Nephron (organoid): ENCODE measurements around the gene TTC6.

Experiments used
- H3K27ac Mint-ChIP-seq, 3 experiments: 2 replicates each; pipeline ENCODE4 v1.8.0; 2020; ENCODE audit warnings: mixed read lengths in 3 of 3, mild to moderate bottlenecking in 2 of 3, moderate library complexity in 1 of 3
- H3K27me3 Mint-ChIP-seq: 2 replicates; pipeline ENCODE4 v1.8.0; 2021; ENCODE audit warnings: low read depth, mild to moderate bottlenecking, moderate library complexity, mixed read lengths
- H3K36me3 Mint-ChIP-seq: 2 replicates; pipeline ENCODE4 v1.8.0; 2020; ENCODE audit warnings: low read depth, mixed read lengths
- H3K4me1 Mint-ChIP-seq: 2 replicates; pipeline ENCODE4 v1.8.0; 2020; ENCODE audit warnings: mixed read lengths
- H3K4me3 Mint-ChIP-seq, 3 experiments: 2 replicates each; pipeline ENCODE4 v1.8.0; 2020; ENCODE audit warnings: mild to moderate bottlenecking in 3 of 3, mixed read lengths in 3 of 3, moderate library complexity in 2 of 3
- H3K9me3 Mint-ChIP-seq: 2 replicates; pipeline ENCODE4 v1.8.0; 2020; ENCODE audit warnings: mixed read lengths
- CTCF ChIP-seq, 3 experiments: fragments of 200-600 bp; sonication (generic); IDR thresholded peaks; one replicate each; pipeline ENCODE4 v1.5.0; 2021; ENCODE audit warnings: antibody characterized with exemption in 3 of 3; ENCODE audit not compliant: unreplicated experiment in 3 of 3

The TTC6 gene

GRCh38 chr14:37641117-37641516 is 45.7 kb downstream of the TTC6 start:
- H3K27ac Mint-ChIP-seq, result no peak overlapping the region

GRCh38 chr14:37642125-37642524 is 46.7 kb downstream of the TTC6 start:
- no peak for TF ChIP-seq CTCF (IDR thresholded peaks at IDR 0.05; ENCODE audit: unreplicated experiment in 3 of 3)
- peaks cover 4% of the 10 kb centered on the region for H3K4me1 Mint-ChIP-seq
- no peaks in the 10 kb centered on the region for H3K9me3 Mint-ChIP-seq
- H3K36me3 Mint-ChIP-seq, result no peaks in the 10 kb centered on the region
- no peak overlapping the region for H3K4me3 Mint-ChIP-seq
- no peak overlapping the region for H3K27ac Mint-ChIP-seq
- no peaks in the 10 kb centered on the region for H3K27me3 Mint-ChIP-seq

More at GRCh38 chr14:37641117-37641516, 45.7 kb downstream of the TTC6 start:
- Mint-ChIP-seq H3K4me3 (no peak overlapping the region), H3K9me3 (no peaks in the 10 kb centered on the region), H3K27me3 (no peaks in the 10 kb centered on the region), H3K4me1 (peaks cover 4% of the 10 kb centered on the region), H3K36me3 (no peaks in the 10 kb centered on the region)
- no peak for TF ChIP-seq CTCF (IDR thresholded peaks at IDR 0.05; ENCODE audit: unreplicated experiment in 3 of 3)

- H3K27me3 Mint-ChIP-seq, result no peaks in the 10 kb centered on the region
- no peaks in the 10 kb centered on the region for H3K9me3 Mint-ChIP-seq
- no peak for TF ChIP-seq CTCF (IDR thresholded peaks at IDR 0.05; ENCODE audit: unreplicated experiment in 3 of 3)
- H3K4me1 Mint-ChIP-seq, result peaks cover 4% of the 10 kb centered on the region
- no peak overlapping the region for H3K4me3 Mint-ChIP-seq
- H3K27ac Mint-ChIP-seq, result no peak overlapping the region
- H3K36me3 Mint-ChIP-seq, result no peaks in the 10 kb centered on the region
Observed at GRCh38 chr14:37643701-37644100, 48.3 kb downstream of the TTC6 start.
